H1 (cell line): ENCODE measurements around the gene LCLAT1. TPM values are rescaled to one million over a fixed set of nuclear protein-coding genes. Genes with fewer than 3 reads are reported as not detected.

Source experiments
- CTCF ChIA-PET: fragments of 300-600 bp; sonication (Branson Sonifier 250); formaldehyde crosslinking; loops from one replicate; lab custom pipeline; 2021; ENCODE audit not compliant: partially characterized antibody; lab: Charles Lee
- POLR2A ChIA-PET: fragments of 300-600 bp; sonication (Branson Sonifier 250); formaldehyde crosslinking; loops from one replicate; lab custom pipeline; 2021; ENCODE audit warnings: inconsistent platforms; ENCODE audit not compliant: partially characterized antibody; lab: Charles Lee
- DNase-seq, 2 experiments: peaks; one replicate each; pipeline versions ENCODE4 v3.0.0 to v3.0.0-alpha.2; 2010 to 2022; ENCODE audit warnings: low spot score in 2 of 2, low read depth in 1 of 2, mixed read lengths in 1 of 2
- FAIRE-seq: peaks from 2 replicates; lab custom pipeline; 2011; peaks lifted over from hg19 to GRCh38; lab: Jason Lieb, UNC
- H2AFZ ChIP-seq: 2 replicates; pipeline ENCODE4 v1.8.1; 2012; ENCODE audit warnings: low read length, inconsistent platforms
- H2AK5ac ChIP-seq: 2 replicates; pipeline ENCODE4 v1.6.1; 2013; ENCODE audit warnings: low read depth, low read length
- H2BK120ac ChIP-seq: replicated peaks from 2 replicates; pipeline ENCODE3; 2013; ENCODE audit warnings: low read depth, low read length, inconsistent platforms
- H2BK12ac ChIP-seq: 2 replicates; pipeline ENCODE4 v1.6.1; 2013; ENCODE audit warnings: low read depth, low read length
- H2BK15ac ChIP-seq: 2 replicates; pipeline ENCODE4 v1.6.1; 2013; ENCODE audit warnings: low read length
- H2BK20ac ChIP-seq: 2 replicates; pipeline ENCODE4 v1.6.1; 2013; ENCODE audit warnings: low read length
- H2BK5ac ChIP-seq: 2 replicates; pipeline ENCODE4 v1.6.1; 2013; ENCODE audit warnings: low read depth, low read length
- H3K14ac ChIP-seq: 2 replicates; pipeline ENCODE4 v1.6.1; 2013; ENCODE audit warnings: inconsistent platforms; ENCODE audit not compliant: insufficient read length
- H3K18ac ChIP-seq: 2 replicates; pipeline ENCODE4 v1.6.1; 2013; ENCODE audit warnings: low read length; ENCODE audit errors: extremely low read depth
- H3K23ac ChIP-seq: 2 replicates; pipeline ENCODE4 v1.6.1; 2013; ENCODE audit warnings: inconsistent platforms; ENCODE audit not compliant: insufficient read length
- H3K23me2 ChIP-seq: 2 replicates; pipeline ENCODE4 v1.6.1; 2013; ENCODE audit warnings: low read depth, low read length
- H3K27ac ChIP-seq: 2 replicates; pipeline ENCODE4 v1.6.1; 2011; ENCODE audit warnings: low read depth, low read length, inconsistent platforms
- H3K27me3 ChIP-seq, 4 experiments: replicated peaks in 1 of 4; 1 replicate in 1 of 4; 2 replicates in 3 of 4; pipeline versions ENCODE4 v1.6.1 to v1.8.1; 2011 to 2013; ENCODE audit warnings: low read length in 3 of 4, mild to moderate bottlenecking in 3 of 4, inconsistent platforms in 2 of 4, mixed read lengths in 2 of 4, moderate library complexity in 1 of 4; ENCODE audit not compliant: control insufficient read depth in 3 of 4, insufficient read depth in 3 of 4; ENCODE audit errors: extremely low read depth in 1 of 4
- H3K36me3 ChIP-seq, 4 experiments: 2 replicates each; pipeline versions ENCODE4 v1.6.1 to v1.8.1; 2011 to 2013; ENCODE audit warnings: mild to moderate bottlenecking in 4 of 4, low read length in 3 of 4, moderate library complexity in 2 of 4, control low read depth in 1 of 4, inconsistent platforms in 1 of 4; ENCODE audit not compliant: insufficient read depth in 4 of 4, control insufficient read depth in 2 of 4
- H3K4ac ChIP-seq: replicated peaks from 2 replicates; pipeline ENCODE3; 2013; ENCODE audit warnings: low read length, low read depth, mixed read lengths, inconsistent platforms; ENCODE audit not compliant: insufficient read length
- H3K4me1 ChIP-seq, 4 experiments: replicated peaks in 1 of 4; 1 replicate in 1 of 4; 2 replicates in 3 of 4; pipeline versions ENCODE4 v1.6.1 to v1.8.1; 2011 to 2013; ENCODE audit warnings: low read length in 3 of 4, inconsistent platforms in 2 of 4, mixed read lengths in 1 of 4; ENCODE audit not compliant: insufficient read depth in 4 of 4, control insufficient read depth in 3 of 4
- H3K4me2 ChIP-seq, 2 experiments: 2 replicates each; pipeline versions ENCODE4 v1.6.1 to v1.8.1; 2011 to 2013; ENCODE audit warnings: low read depth in 2 of 2, low read length in 2 of 2, control low read depth in 1 of 2, inconsistent platforms in 1 of 2, mild to moderate bottlenecking in 1 of 2; ENCODE audit not compliant: insufficient read depth in 1 of 2
- H3K4me3 ChIP-seq, 4 experiments: fragments of 200-600, 300-600 bp in 1 of 4; sonication (generic), shearing (Covaris generic), sonication (Bioruptor Twin) in 1 of 4; 2 replicates each; pipeline versions ENCODE4 v1.5.1 to v1.8.1; 2011 to 2016; ENCODE audit warnings: low read length in 4 of 4, low read depth in 3 of 4, control low read depth in 2 of 4, inconsistent platforms in 2 of 4, mild to moderate bottlenecking in 2 of 4, mixed read lengths in 1 of 4, moderate library complexity in 1 of 4; ENCODE audit not compliant: insufficient read depth in 2 of 4; ENCODE audit errors: extremely low read depth in 1 of 4
- H3K56ac ChIP-seq: replicated peaks from 2 replicates; pipeline ENCODE3; 2013; ENCODE audit warnings: low read depth, mild to moderate bottlenecking, mixed read lengths, low read length, inconsistent platforms; ENCODE audit not compliant: insufficient read length
- H3K79me1 ChIP-seq: 2 replicates; pipeline ENCODE4 v1.6.1; 2013; ENCODE audit warnings: low read depth, low read length, control low read depth
- H3K79me2 ChIP-seq, 2 experiments: 2 replicates each; pipeline versions ENCODE4 v1.6.1 to v1.8.1; 2012 to 2013; ENCODE audit warnings: low read length in 2 of 2, mild to moderate bottlenecking in 2 of 2, inconsistent platforms in 1 of 2; ENCODE audit not compliant: insufficient read depth in 2 of 2, control insufficient read depth in 1 of 2
- H3K9ac ChIP-seq, 4 experiments: replicated peaks in 1 of 4; 1 replicate in 1 of 4; 2 replicates in 3 of 4; pipeline versions ENCODE4 v1.6.1 to v1.8.1; 2011 to 2013; ENCODE audit warnings: low read depth in 3 of 4, low read length in 3 of 4, control low read depth in 2 of 4, mild to moderate bottlenecking in 2 of 4, moderate library complexity in 2 of 4, inconsistent platforms in 1 of 4; ENCODE audit errors: extremely low read depth in 1 of 4
- H3K9me3 ChIP-seq, 2 experiments: 2 replicates each; pipeline versions ENCODE4 v1.6.1 to v1.8.1; 2012 to 2013; ENCODE audit warnings: mild to moderate bottlenecking in 2 of 2, moderate library complexity in 2 of 2, control low read depth in 1 of 2, inconsistent platforms in 1 of 2, low read depth in 1 of 2, low read length in 1 of 2, mixed read lengths in 1 of 2; ENCODE audit not compliant: insufficient read depth in 2 of 2
- H4K20me1 ChIP-seq, 2 experiments: replicated peaks in 1 of 2; 2 replicates each; pipeline versions ENCODE3 to v1.8.1; 2011 to 2013; ENCODE audit warnings: inconsistent platforms in 2 of 2, low read length in 2 of 2, mild to moderate bottlenecking in 1 of 2; ENCODE audit not compliant: insufficient read depth in 2 of 2, control insufficient read depth in 1 of 2
- H4K5ac ChIP-seq: 2 replicates; pipeline ENCODE4 v1.6.1; 2013; ENCODE audit warnings: low read length, low read depth, mixed read lengths, inconsistent platforms; ENCODE audit not compliant: insufficient read length
- H4K8ac ChIP-seq: 2 replicates; pipeline ENCODE4 v1.8.0; 2013; ENCODE audit warnings: mild to moderate bottlenecking, moderate library complexity, low read length, inconsistent platforms; ENCODE audit not compliant: insufficient read depth; ENCODE audit errors: extremely low read depth
- H4K91ac ChIP-seq: replicated peaks from 2 replicates; pipeline ENCODE3; 2013; ENCODE audit warnings: low read length, mixed read lengths, inconsistent platforms; ENCODE audit not compliant: insufficient read length
- BACH1 ChIP-seq: IDR thresholded peaks from 2 replicates; pipeline ENCODE4 v1.6.1; 2012; ENCODE audit warnings: low read length, improper control_type of control experiment
- CEBPB ChIP-seq: IDR thresholded peaks from 2 replicates; pipeline ENCODE4 v1.6.1; 2012; ENCODE audit warnings: low read depth, low read length
- CHD2 ChIP-seq: IDR thresholded peaks from 2 replicates; pipeline ENCODE4 v1.6.1; 2012; ENCODE audit warnings: low read length, improper control_type of control experiment
- CTCF ChIP-seq, 3 experiments: IDR thresholded peaks; 1 replicate in 2 of 3; 2 replicates in 1 of 3; pipeline versions ENCODE4 v1.5.1 to v1.6.1; 2011; ENCODE audit warnings: low read length in 3 of 3, mild to moderate bottlenecking in 3 of 3, inconsistent platforms in 2 of 3, low read depth in 1 of 3, moderate library complexity in 1 of 3; ENCODE audit not compliant: insufficient read depth in 1 of 3; ENCODE audit errors: control extremely low read depth in 1 of 3
- GTF2F1 ChIP-seq: IDR thresholded peaks from 2 replicates; pipeline ENCODE4 v1.6.1; 2012; ENCODE audit warnings: low read depth, low read length, improper control_type of control experiment, borderline replicate concordance
- HDAC6 ChIP-seq: IDR thresholded peaks from one replicate; pipeline ENCODE4 v1.7.1; 2012; ENCODE audit warnings: low read depth, mild to moderate bottlenecking, inconsistent platforms, low read length, moderate library complexity
- KDM1A ChIP-seq: fragments of 200-600, 300-600 bp; sonication (generic); IDR thresholded peaks from 2 replicates; pipeline ENCODE4 v1.7.1; 2016; ENCODE audit warnings: mild to moderate bottlenecking, low read length, borderline replicate concordance
- PHF8 ChIP-seq: fragments of 200-600 bp; sonication (generic); conservative IDR thresholded peaks from 2 replicates; pipeline ENCODE4 v1.7.1; 2012; ENCODE audit warnings: low read depth, mild to moderate bottlenecking, inconsistent platforms, low read length, moderate library complexity
- RFX5 ChIP-seq: IDR thresholded peaks from 2 replicates; pipeline ENCODE4 v1.6.1; 2011; ENCODE audit warnings: low read depth, low read length, improper control_type of control experiment, borderline replicate concordance
- TAF7 ChIP-seq: optimal IDR thresholded peaks from 2 replicates; pipeline ENCODE3; 2011; ENCODE audit warnings: low read depth, mild to moderate bottlenecking, inconsistent platforms, low read length, moderate library complexity, borderline replicate concordance
- TCF12 ChIP-seq: IDR thresholded peaks from 2 replicates; pipeline ENCODE4 v1.6.1; 2011; ENCODE audit warnings: low read depth, mild to moderate bottlenecking, low read length
- TEAD4 ChIP-seq: IDR thresholded peaks from 2 replicates; pipeline ENCODE4 v1.6.1; 2012; ENCODE audit warnings: low read depth, low read length, inconsistent platforms, mixed read lengths
- WGBS, 2 experiments: shearing (Covaris generic) in 1 of 2; methylation state at CpG; one replicate each; pipeline versions ENCODE4 v1.1.6 to v1.1.7; 2013 to 2015; ENCODE audit warnings: low lambda C conversion rate in 2 of 2, mixed read lengths in 2 of 2, inconsistent platforms in 1 of 2, low coverage in 1 of 2, missing lambda C conversion rate in 1 of 2; ENCODE audit not compliant: insufficient replicate concordance in 2 of 2, insufficient coverage in 1 of 2, insufficient read length in 1 of 2; ENCODE audit errors: extremely low coverage in 1 of 2, missing lambda C conversion rate in 1 of 2; 5-methylcytosine and 5-hydroxymethylcytosine counted together
- polyA plus RNA-seq, 7 experiments: library from polyadenylated mRNA; depleted of rRNA in 3 of 7; stranded (reverse) in 5 of 7; unstranded in 2 of 7; fragments of >200 nt in 5 of 7; fragments of 200-250 nt in 2 of 7; gene quantifications; 1 replicate in 5 of 7; 2 replicates in 1 of 7; 4 replicates in 1 of 7; pipeline versions ENCODE4 v1.2.1 to v1.2.3, GENCODE V29; 2011 to 2013; ENCODE audit warnings: missing spikeins in 2 of 7, mixed read lengths in 2 of 7
- total RNA-seq: library from RNA; stranded (reverse); fragmentation: NEBNext Ultra II Directional; extraction: Animal tissue kit (Norgen Biotek cat#: 25700); gene quantifications from 2 replicates; pipeline ENCODE4 v1.2.1, GENCODE V29; 2021

The LCLAT1 gene
- total and polyA plus RNA-seq, 2 of the 8 experiments (the other 6 are each of a cell fraction or from before 2014, with no cell fraction given) = 7.6 to 22.0 TPM

- ChIA-PET CTCF (interaction anchor here (0.6 to 2.5 kb wide), 4 partner anchors 12 to 337 kb away, joined by 3 to 16 read pairs (median 4); no protein-coding TSS in a partner anchor), POLR2A (no interaction called here)
- Histone ChIP-seq H2BK12ac (no peak overlapping the region), H3K4me1 (peaks cover 0 to 3% (median 0%) of the 10 kb centered on the region in 4 experiments; a peak in 2 of 7 replicates), H2BK15ac (no peak overlapping the region), H3K27ac (no peak overlapping the region), H3K4me2 (no peak overlapping the region), H2BK20ac (no peak overlapping the region), H3K18ac (no peak overlapping the region), H3K9ac (no peak overlapping the region), H3K79me1 (no peaks in the 10 kb centered on the region; the same call in 1 of the 2 replicates), H4K91ac (no peak overlapping the region), H3K79me2 (peaks cover 0 to 60% of the 10 kb centered on the region in 2 experiments; a peak in 2 of 4 replicates), H3K23me2 (no peaks in the 10 kb centered on the region; the same call in 1 of the 2 replicates), H2AFZ (no peak overlapping the region), H4K5ac (no peak overlapping the region), H3K9me3 (peaks cover 3 to 6% of the 10 kb centered on the region in 2 experiments; a peak in 3 of 4 replicates), H2BK5ac (no peak overlapping the region), H3K27me3 (no peaks in the 10 kb centered on the region), H3K23ac (no peak overlapping the region), H4K8ac (no peak overlapping the region), H4K20me1 (no peaks in the 10 kb centered on the region), H3K36me3 (peaks cover 0 to 10% (median 2%) of the 10 kb centered on the region in 4 experiments; a peak in 2 of 8 replicates), H3K4ac (no peak overlapping the region), H3K14ac (no peak overlapping the region), H2BK120ac (no peak overlapping the region), H3K56ac (no peak overlapping the region), H3K4me3 (no peak overlapping the region), H2AK5ac (no peak overlapping the region)
- FAIRE-seq (no peak), DNase-seq (no peak)
- WGBS, 2 experiments = 83% methylated on average over 1 of the region's 1 CpG; no CpG with 5 or more reads in 1 of the 2 experiments
- TF ChIP-seq CEBPB = no peak
- no peak for TF ChIP-seq TCF12
- TF ChIP-seq TEAD4 = no peak
- TF ChIP-seq BACH1 = no peak
- no peak for TF ChIP-seq GTF2F1
- TF ChIP-seq HDAC6 = no peak
- TF ChIP-seq CTCF (IDR thresholded peaks at IDR 0.05; ENCODE audit: control extremely low read depth in 1 of 3, insufficient read depth in 1 of 3, low read depth in 1 of 3, low read length in 3 of 3) = no peak
- TF ChIP-seq TAF7 = no peak
- TF ChIP-seq CHD2 = no peak
- no peak for TF ChIP-seq KDM1A
- no peak for TF ChIP-seq RFX5
- TF ChIP-seq PHF8 = no peak
Measured at GRCh38 chr2:30504731-30505130, 57.7 kb downstream of the LCLAT1 start.
